OCI-LY7 (cell line): ENCODE data around the gene APOC3.

Experiments used
- EZH2phosphoT487 ChIP-seq: fragments of 200-600 bp; sonication (generic); IDR thresholded peaks from 2 replicates; pipeline ENCODE4 v1.6.1; 2018; ENCODE audit warnings: low read depth, borderline replicate concordance, mild to moderate bottlenecking, mixed run types, antibody characterized with exemption, low read length, moderate library complexity, mixed read lengths
- TF ChIP-seq, protein P1 (sequence below): fragments of 200-600 bp; sonication (generic); conservative IDR thresholded peaks from 2 replicates; pipeline ENCODE4 v1.5.1; 2014; ENCODE audit warnings: mild to moderate bottlenecking, antibody characterized with exemption, low read length, moderate library complexity, mixed read lengths

DNA sequence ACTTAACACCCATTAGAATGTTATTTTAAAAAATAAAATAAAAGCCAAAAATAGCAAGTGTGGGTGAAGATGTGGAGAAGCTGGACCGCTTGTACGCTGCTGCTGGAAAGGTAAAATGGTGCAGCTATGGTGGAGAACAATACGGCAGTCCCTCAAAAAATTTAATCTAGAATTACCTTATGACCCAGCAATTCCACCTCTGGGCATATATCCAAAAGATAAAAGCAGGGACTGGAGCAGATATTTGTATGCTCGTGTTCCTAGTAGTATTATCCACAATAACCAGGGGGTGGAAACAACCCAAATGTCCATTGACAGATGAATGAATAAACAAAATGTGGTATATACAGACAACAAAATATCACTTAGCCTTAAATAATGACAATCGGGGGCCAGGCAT lies 31.9 kb upstream of the APOC3 start:
- TF ChIP-seq, protein P1, sequence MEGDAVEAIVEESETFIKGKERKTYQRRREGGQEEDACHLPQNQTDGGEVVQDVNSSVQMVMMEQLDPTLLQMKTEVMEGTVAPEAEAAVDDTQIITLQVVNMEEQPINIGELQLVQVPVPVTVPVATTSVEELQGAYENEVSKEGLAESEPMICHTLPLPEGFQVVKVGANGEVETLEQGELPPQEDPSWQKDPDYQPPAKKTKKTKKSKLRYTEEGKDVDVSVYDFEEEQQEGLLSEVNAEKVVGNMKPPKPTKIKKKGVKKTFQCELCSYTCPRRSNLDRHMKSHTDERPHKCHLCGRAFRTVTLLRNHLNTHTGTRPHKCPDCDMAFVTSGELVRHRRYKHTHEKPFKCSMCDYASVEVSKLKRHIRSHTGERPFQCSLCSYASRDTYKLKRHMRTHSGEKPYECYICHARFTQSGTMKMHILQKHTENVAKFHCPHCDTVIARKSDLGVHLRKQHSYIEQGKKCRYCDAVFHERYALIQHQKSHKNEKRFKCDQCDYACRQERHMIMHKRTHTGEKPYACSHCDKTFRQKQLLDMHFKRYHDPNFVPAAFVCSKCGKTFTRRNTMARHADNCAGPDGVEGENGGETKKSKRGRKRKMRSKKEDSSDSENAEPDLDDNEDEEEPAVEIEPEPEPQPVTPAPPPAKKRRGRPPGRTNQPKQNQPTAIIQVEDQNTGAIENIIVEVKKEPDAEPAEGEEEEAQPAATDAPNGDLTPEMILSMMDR, result no peak
- TF ChIP-seq EZH2phosphoT487, result no peak
